GM18505 (cell line): ENCODE results near the gene CDH20.

Experiments
- ATAC-seq: cut with Tn5 transposase; IDR thresholded peaks from one replicate; pipeline ENCODE4 v1.9.1; 2021; ENCODE audit not compliant: unreplicated experiment
- POLR2A ChIP-seq: IDR thresholded peaks from 4 replicates; pipeline ENCODE4 v1.6.1; 2011; ENCODE audit warnings: borderline replicate concordance; ENCODE audit not compliant: insufficient read depth, insufficient read length; ENCODE audit errors: extremely low read depth

CDH20 gene

GRCh38 chr18:61333271-61333745, at the start of gene CDH20:
Gene CDH20, plus strand, starts transcription at chr18:61333430.
- TF ChIP-seq POLR2A, result no peak
- no peak for ATAC-seq

GRCh38 chr18:61284039-61284438, 49.2 kb upstream of the CDH20 start:
- no peak for ATAC-seq
- no peak for TF ChIP-seq POLR2A

GRCh38 chr18:61285777-61286176, 47.5 kb upstream of the CDH20 start:
- no peak for ATAC-seq
- TF ChIP-seq POLR2A, result no peak

DNA sequence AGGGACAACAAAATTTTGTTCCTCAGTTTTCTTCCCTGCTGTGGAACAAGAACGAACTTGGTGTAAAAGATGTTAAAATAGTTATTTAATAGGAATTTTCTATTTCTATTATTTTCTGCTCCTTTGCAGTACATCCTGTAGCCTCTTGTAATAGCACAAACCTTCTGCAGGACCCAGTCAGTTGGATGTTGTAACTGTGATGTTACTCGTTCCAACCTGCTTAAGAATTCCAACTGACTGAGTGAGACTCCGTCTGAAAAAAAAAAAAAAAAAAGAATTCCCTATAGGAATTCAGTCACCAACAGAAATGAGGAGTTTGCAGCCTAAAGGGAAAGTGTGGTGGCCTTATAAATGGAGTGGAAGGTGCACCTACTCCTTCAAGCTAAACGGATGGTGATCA, 46.4 kb upstream of the CDH20 start:
- no peak for TF ChIP-seq POLR2A
- no peak for ATAC-seq

- no peak for TF ChIP-seq POLR2A
- no peak for ATAC-seq
Observed at GRCh38 chr18:61290616-61291015, 42.6 kb upstream of the CDH20 start.

- ATAC-seq, result no peak
- no peak for TF ChIP-seq POLR2A
Observed at GRCh38 chr18:61292280-61293035, 40.8 kb upstream of the CDH20 start.

- ATAC-seq, result no peak
- TF ChIP-seq POLR2A, result no peak
Observed at GRCh38 chr18:61295153-61295552, 38.1 kb upstream of the CDH20 start.

- ATAC-seq, result no peak
- no peak for TF ChIP-seq POLR2A
Observed at GRCh38 chr18:61308004-61308403, 25.2 kb upstream of the CDH20 start.

DNA sequence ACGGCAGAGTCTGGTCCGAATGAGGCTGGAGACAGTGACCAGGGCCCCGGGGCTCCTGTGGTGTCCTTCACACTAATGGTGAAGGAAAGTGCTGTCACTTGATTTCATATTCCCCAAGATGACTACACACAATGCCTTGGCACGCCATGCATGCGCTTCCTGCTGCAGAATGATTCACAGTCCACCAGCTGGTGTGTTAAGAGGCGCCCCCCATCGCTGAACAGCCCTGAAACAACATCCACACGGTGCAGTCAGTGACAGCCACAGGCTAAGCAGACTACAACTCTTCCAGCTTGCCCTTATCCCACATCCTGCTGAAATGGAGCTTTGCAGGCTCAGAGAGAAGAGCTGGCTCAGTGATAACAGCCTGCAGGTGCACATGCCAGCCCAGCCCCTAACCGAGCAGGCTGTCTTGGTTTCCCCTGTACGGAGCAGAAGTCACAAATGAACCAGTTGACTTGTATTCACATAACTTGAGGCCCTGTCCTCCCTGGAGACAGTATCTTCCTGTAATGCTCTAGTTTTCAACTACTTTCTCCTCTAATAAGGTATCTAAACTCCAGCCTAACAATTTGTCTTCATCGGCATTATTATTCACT, 24.3 kb upstream of the CDH20 start:
- no peak for ATAC-seq
- no peak for TF ChIP-seq POLR2A

GRCh38 chr18:61322265-61322873, 10.9 kb upstream of the CDH20 start:
- TF ChIP-seq POLR2A, result no peak

GRCh38 chr18:61323951-61324350, 9.3 kb upstream of the CDH20 start:
- no peak for ATAC-seq
- no peak for TF ChIP-seq POLR2A

More at GRCh38 chr18:61322265-61322873, 10.9 kb upstream of the CDH20 start:
- peak; percentile 98 for ATAC-seq

- no peak for TF ChIP-seq POLR2A
- ATAC-seq, result no peak
Observed at GRCh38 chr18:61326407-61326806, 6.8 kb upstream of the CDH20 start.

- no peak for TF ChIP-seq POLR2A
- ATAC-seq, result no peak
Observed at GRCh38 chr18:61329398-61329797, 3.8 kb upstream of the CDH20 start.

- no peak for TF ChIP-seq POLR2A
- ATAC-seq, result no peak
Observed at GRCh38 chr18:61331051-61331450, 2.2 kb upstream of the CDH20 start.
